ENCODE data around the gene COL15A1.

COL15A1 gene

DNA sequence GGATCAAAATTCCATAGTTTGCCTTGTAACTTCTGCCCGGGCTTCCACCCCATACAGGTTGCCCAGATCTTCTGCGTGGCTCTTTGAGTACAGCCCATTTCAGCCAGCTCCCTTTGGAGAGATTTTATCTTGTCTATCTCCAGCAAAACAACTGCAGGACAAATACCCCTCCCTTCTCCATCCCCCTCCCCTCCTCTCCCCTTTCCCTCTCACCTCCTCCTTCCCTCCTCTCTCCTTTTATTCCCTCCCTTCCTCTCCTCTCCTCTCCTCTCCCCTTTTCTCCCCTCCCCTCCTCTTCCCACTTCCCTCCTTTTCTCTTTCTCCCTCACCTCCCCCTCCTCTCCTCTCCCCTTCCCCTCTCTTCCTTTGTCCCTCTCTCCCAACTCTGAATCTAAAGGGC, 58.2 kb downstream of the COL15A1 start:
- TF ChIP-seq, protein P1, sequence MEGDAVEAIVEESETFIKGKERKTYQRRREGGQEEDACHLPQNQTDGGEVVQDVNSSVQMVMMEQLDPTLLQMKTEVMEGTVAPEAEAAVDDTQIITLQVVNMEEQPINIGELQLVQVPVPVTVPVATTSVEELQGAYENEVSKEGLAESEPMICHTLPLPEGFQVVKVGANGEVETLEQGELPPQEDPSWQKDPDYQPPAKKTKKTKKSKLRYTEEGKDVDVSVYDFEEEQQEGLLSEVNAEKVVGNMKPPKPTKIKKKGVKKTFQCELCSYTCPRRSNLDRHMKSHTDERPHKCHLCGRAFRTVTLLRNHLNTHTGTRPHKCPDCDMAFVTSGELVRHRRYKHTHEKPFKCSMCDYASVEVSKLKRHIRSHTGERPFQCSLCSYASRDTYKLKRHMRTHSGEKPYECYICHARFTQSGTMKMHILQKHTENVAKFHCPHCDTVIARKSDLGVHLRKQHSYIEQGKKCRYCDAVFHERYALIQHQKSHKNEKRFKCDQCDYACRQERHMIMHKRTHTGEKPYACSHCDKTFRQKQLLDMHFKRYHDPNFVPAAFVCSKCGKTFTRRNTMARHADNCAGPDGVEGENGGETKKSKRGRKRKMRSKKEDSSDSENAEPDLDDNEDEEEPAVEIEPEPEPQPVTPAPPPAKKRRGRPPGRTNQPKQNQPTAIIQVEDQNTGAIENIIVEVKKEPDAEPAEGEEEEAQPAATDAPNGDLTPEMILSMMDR (IDR thresholded peaks at IDR 0.05; ENCODE audit: low read depth, low read length), result no peak
- H3K4me3 ChIP-seq (ENCODE audit: low read depth, low read length), result no peak overlapping the region
- no peak for DNase-seq (ENCODE audit: low read depth, low spot score)
- in situ Hi-C loops (cut with HindIII; ENCODE audit: low sequenced_read_pairs), result loop anchor here (25.0 kb wide), 1 partner anchor 135 kb away; no protein-coding TSS in a partner anchor

DNA sequence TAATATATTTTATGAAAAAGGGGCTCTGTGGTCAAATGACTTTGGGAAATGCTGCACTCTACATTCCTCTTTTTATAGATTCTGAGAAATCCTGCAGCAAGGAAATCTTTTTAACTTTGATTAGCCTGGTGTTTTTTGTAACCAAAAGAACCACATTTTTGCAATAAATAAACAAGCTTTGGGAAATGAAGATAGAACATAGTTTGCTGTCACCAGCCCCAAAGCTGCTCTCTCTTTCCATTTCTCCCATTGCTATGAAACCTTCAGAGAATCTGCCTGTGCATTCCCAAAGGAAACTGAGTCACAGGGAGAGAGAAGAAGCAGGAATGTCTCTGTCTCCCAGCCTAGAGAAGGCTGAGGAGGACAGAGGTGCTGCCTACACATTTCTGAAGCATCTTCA, 59.0 kb downstream of the COL15A1 start:
- no peak for DNase-seq (ENCODE audit: low read depth, low spot score)
- no peak overlapping the region for H3K4me3 ChIP-seq (ENCODE audit: low read depth, low read length)
- in situ Hi-C loops (cut with HindIII; ENCODE audit: low sequenced_read_pairs), result loop anchor here (25.0 kb wide), 1 partner anchor 135 kb away; no protein-coding TSS in a partner anchor
- TF ChIP-seq, protein P1 (IDR thresholded peaks at IDR 0.05; ENCODE audit: low read depth, low read length), result no peak

DNA sequence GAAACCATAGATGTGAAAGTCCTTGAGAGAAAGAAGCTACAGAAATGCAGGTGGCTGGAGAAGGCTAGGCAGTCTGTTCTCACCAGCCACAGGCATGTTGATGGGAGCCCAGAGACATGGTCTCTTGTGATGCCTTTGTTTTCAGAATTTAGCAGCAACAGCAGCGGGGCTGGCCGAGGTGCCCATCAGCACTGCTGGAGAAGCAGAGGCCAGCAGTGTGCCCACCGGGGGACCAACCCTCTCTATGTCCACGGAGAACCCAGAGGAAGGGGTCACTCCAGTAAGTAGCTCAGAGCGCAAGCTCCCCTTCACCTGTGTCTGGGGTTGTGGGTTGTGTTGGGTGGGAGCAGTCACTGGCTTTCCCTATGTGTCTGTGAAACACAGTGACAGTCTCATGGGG, 59.6 kb downstream of the COL15A1 start:
- no peak overlapping the region for H3K4me3 ChIP-seq (ENCODE audit: low read depth, low read length)
- in situ Hi-C loops (cut with HindIII; ENCODE audit: low sequenced_read_pairs), result loop anchor here (25.0 kb wide), 1 partner anchor 134 kb away; no protein-coding TSS in a partner anchor
- DNase-seq (ENCODE audit: low read depth, low spot score), result no peak
- TF ChIP-seq, protein P1 (IDR thresholded peaks at IDR 0.05; ENCODE audit: low read depth, low read length), result no peak

- H3K4me3 ChIP-seq (ENCODE audit: low read depth, low read length), result no peak overlapping the region
- in situ Hi-C loops (cut with HindIII; ENCODE audit: low sequenced_read_pairs), result loop anchor here (25.0 kb wide), 1 partner anchor 133 kb away; no protein-coding TSS in a partner anchor
- DNase-seq (ENCODE audit: low read depth, low spot score), result no peak
- TF ChIP-seq, protein P1 (IDR thresholded peaks at IDR 0.05; ENCODE audit: low read depth, low read length), result no peak
Measured at GRCh38 chr9:99004115-99004514, 60.4 kb downstream of the COL15A1 start.

DNA sequence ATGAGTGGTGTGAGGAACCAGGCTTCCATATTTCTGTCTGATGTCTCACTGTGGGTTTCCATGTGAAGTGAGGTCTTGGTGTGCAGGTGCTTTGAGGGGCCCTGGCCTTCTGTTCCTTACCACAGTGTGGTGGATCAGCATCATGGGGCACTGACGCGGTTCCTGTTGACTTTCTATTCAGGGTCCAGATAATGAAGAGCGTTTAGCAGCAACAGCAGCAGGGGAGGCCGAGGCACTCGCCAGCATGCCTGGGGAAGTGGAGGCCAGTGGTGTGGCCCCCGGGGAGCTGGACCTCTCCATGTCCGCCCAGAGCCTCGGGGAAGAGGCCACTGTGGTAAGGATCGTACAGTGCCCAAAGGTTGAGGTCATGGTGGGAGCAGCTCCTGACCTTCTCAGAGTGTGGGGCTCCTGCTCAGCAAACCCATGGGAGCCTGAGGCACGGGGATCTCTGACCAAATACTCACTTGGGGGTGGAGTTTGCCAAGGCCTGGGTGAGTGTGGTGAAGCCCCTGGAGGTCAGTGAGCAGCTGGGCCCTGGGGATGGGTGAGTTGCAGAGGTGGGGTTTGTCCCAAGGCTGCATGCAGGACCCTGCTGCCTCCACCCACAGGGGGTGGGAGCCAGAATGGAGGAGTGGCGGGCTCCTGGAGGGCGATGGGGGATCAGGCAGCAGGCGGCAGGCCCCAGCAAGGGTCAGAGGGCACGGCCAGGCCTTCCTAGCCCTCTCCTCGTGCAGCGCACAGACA, 61.2 kb downstream of the COL15A1 start:
- no peak for DNase-seq (ENCODE audit: low read depth, low spot score)
- H3K4me3 ChIP-seq (ENCODE audit: low read depth, low read length), result no peak overlapping the region
- TF ChIP-seq, protein P1 (IDR thresholded peaks at IDR 0.05; ENCODE audit: low read depth, low read length), result no peak

GRCh38 chr9:99005651-99006050, 61.9 kb downstream of the COL15A1 start:
- TF ChIP-seq, protein P1 (IDR thresholded peaks at IDR 0.05; ENCODE audit: low read depth, low read length), result no peak
- H3K4me3 ChIP-seq (ENCODE audit: low read depth, low read length), result no peak overlapping the region
- in situ Hi-C loops (cut with HindIII; ENCODE audit: low sequenced_read_pairs), result loop anchor here (25.0 kb wide), 1 partner anchor 132 kb away; no protein-coding TSS in a partner anchor
- no peak for DNase-seq (ENCODE audit: low read depth, low spot score)

More for the DNA sequence above, 61.2 kb downstream of the COL15A1 start:
- in situ Hi-C loops (cut with HindIII; ENCODE audit: low sequenced_read_pairs), result loop anchor here (25.0 kb wide), 1 partner anchor 132 kb away; no protein-coding TSS in a partner anchor
